Stimulated activated CD4-positive, alpha-beta T cell treated with anti-CD3 and anti-CD28 coated beads, Interleukin-4, amount 100 ng/mL, for 1 hour (primary cell): Measurements from ENCODE around the gene ABCC8.

Source experiments
- DNase-seq: peaks from one replicate; pipeline ENCODE4 v3.0.0-alpha.2; 2020

Gene ABCC8

DNA sequence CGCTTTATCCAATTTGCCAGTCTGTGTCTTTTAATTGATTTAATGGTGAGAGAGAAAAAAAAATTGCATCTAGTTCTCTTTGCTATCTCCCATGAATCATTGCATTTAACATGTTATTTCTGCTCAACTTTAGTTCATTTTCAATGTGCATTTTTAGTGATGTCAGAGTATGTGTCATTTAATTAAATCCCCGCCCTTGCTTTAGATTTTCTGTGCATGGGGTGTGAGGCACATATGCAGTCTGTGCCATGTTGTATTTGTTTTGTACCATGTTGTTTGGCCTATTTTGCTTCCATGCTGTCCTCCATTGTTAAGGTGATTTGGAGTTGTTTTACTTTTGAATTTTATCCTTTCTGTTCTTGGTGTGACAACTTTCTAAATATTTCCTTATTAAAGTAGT is 133.4 kb downstream of the ABCC8 start:
- DNase-seq = no peak
